ENCODE measurements around the gene ZIC1.

Gene ZIC1

GRCh38 chr3:147422601-147423536 lies 13.7 kb downstream of the ZIC1 start:
- no peak for DNase-seq (ENCODE audit: low read depth in 2 of 2)

DNA sequence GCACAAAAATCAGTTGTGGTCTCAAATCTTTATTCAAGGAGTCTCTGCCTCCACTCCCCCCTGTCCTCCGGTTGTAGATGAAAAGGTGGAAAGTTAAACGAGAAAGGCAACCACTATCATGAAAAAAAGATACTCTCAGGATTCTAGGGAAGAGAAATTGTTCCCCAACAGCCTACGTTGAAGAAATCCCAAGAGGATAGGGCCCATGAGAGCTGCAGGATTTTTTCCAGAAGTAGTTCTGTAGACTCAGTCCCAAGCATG lies 14.3 kb downstream of the ZIC1 start:
- no peak for DNase-seq (ENCODE audit: low read depth in 2 of 2)

- no peak for DNase-seq (ENCODE audit: low read depth in 2 of 2)
Observed at GRCh38 chr3:147423798-147424580, 14.8 kb downstream of the ZIC1 start.

- no peak for DNase-seq (ENCODE audit: low read depth in 2 of 2)
Observed at GRCh38 chr3:147424581-147425387, 15.6 kb downstream of the ZIC1 start.

DNA sequence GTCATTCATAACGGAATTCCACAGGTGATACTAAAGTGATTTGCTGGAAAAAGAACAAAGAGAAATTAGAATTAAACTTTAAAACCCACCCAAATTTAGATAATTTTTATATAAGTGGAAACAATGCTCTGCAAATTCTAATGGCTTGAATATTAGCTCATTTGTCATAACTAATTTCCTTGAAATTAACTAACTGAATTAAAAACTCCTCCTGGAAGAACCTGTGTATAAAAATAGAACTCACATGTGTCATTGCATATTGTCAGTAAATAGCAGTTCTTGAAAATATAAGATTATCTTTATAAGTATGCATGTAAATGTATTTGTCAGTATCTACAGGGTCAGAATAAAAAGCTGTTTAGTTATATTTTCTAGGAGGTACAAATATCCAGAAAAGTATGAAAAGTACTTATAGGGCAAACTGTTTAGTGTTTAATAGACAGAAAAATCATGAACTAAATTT lies 16.3 kb downstream of the ZIC1 start:
- no peak for DNase-seq (ENCODE audit: low read depth in 2 of 2)

GRCh38 chr3:147426931-147427330 lies 17.8 kb downstream of the ZIC1 start:
- no peak for DNase-seq (ENCODE audit: low read depth in 2 of 2)

GRCh38 chr3:147427746-147428145 lies 18.6 kb downstream of the ZIC1 start:
- DNase-seq (ENCODE audit: low read depth in 2 of 2) = no peak

GRCh38 chr3:147428326-147428725 lies 19.2 kb downstream of the ZIC1 start:
- no peak for DNase-seq (ENCODE audit: low read depth in 2 of 2)

GRCh38 chr3:147428754-147429153 lies 19.6 kb downstream of the ZIC1 start:
- no peak for DNase-seq (ENCODE audit: low read depth in 2 of 2)

- no peak for DNase-seq (ENCODE audit: low read depth in 2 of 2)
Observed at GRCh38 chr3:147431751-147432150, 22.6 kb downstream of the ZIC1 start.

DNA sequence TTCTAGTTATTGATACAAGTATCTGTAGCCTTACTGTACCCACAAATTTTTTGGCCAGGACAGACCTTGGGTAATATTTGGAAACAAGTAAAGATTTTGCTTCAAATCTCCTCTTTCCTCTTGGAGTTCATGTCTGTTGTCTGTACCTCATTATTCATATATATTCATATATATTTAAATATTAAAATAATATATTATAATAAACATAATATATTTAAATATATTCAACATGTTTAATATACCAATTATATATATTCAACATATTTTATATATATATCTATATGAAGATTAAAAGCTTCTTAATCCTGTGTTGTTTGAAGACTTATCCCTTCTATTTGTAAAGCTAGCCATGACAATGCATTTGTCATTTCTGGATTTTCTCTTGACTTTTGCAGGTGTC lies 38.1 kb downstream of the ZIC1 start:
- DNase-seq (ENCODE audit: low read depth in 2 of 2) = no peak

- DNase-seq (ENCODE audit: low read depth in 2 of 2) = no peak
Observed at GRCh38 chr3:147449669-147450068, 40.5 kb downstream of the ZIC1 start.

DNA sequence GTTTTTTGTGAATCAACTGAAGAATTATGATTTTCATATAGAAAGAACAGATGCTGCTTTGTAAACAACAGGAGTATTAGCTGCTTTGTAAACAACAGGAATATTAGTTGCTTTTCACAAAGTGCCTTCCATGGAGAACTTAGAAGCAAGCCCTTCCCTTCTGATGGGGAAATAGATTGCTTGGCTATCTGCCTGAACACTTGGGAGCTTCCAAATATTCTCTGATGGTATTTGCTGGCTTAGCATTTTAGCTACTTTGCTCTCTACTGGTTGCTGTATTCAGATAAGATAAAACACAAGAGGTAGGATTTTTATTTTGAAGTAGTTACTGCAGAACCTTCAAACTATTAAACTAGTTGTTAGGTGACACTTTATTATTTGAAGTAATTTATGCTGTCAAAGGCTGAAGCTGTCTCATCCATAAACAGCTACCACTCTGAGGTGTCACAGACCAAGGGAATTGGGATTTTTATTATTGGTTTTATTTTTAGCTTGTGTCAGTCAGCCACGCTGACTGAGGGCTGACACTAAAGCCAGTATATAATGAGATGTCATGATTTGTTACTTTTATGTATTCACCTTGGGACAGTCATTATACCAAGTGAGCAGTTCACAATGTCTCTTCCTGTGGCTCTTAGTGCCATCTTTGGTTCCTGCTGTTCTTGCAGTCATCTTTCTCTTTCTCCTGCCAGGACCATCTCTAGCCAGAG lies 50.0 kb downstream of the ZIC1 start:
- DNase-seq (ENCODE audit: low read depth in 2 of 2) = no peak

GRCh38 chr3:147462856-147463255 lies 53.7 kb downstream of the ZIC1 start:
- no peak for DNase-seq (ENCODE audit: low read depth in 2 of 2)

Measured in stimulated activated CD8-positive, alpha-beta memory T cell treated with anti-CD3 and anti-CD28 coated beads, Interleukin-7, amount 100 ng/mL, for 1 hour (primary cell).